ENCODE data around the gene DLEC1.
A peak's percentile ranks its signal among the peaks of the same experiment; 100 is the strongest.
"Not testable (repeated sequence)": the region's sequence is repeated elsewhere in the genome, so short reads cannot be mapped to it uniquely, and the experiment has no call there.

Gene DLEC1

GRCh38 chr3:38124324-38125122, 85.5 kb downstream of the DLEC1 start:
- DNase-seq = no peak

- DNase-seq = no peak
Observed at GRCh38 chr3:38125305-38126120, 86.5 kb downstream of the DLEC1 start.

GRCh38 chr3:38126121-38126892, 87.3 kb downstream of the DLEC1 start:
- no peak for DNase-seq

- no peak for DNase-seq
Observed at GRCh38 chr3:38127611-38128302, 88.7 kb downstream of the DLEC1 start.

GRCh38 chr3:38128303-38128655, 89.3 kb downstream of the DLEC1 start:
- DNase-seq = no peak

GRCh38 chr3:38129058-38129457, 90.0 kb downstream of the DLEC1 start:
- DNase-seq = no peak

GRCh38 chr3:38130631-38131065, 91.6 kb downstream of the DLEC1 start:
- no peak for DNase-seq

- peak; percentile 32 for DNase-seq
Observed at GRCh38 chr3:38131621-38132369, 92.8 kb downstream of the DLEC1 start.

- no peak for DNase-seq
Observed at GRCh38 chr3:38133209-38133556, 94.2 kb downstream of the DLEC1 start.

GRCh38 chr3:38133557-38134405, 94.8 kb downstream of the DLEC1 start:
- DNase-seq = no peak

GRCh38 chr3:38134517-38135143, 95.6 kb downstream of the DLEC1 start:
- not testable (repeated sequence) for DNase-seq

- peak; percentile 45 for DNase-seq
Observed at GRCh38 chr3:38135621-38136277, 96.7 kb downstream of the DLEC1 start.

GRCh38 chr3:38136393-38136776, 97.4 kb downstream of the DLEC1 start:
- no peak for DNase-seq

- peak; percentile 97 for DNase-seq
Observed at GRCh38 chr3:38136777-38137614, 98.0 kb downstream of the DLEC1 start, which contains the start of gene ACAA1. Gene ACAA1 (minus strand): TSS chr3:38137127. CDS start chr3:38137035, 92 bp downstream.

GRCh38 chr3:38137615-38138348, 98.8 kb downstream of the DLEC1 start:
- DNase-seq = no peak

GRCh38 chr3:38138349-38139190, 99.6 kb downstream of the DLEC1 start, which contains the start of gene MYD88:
Gene MYD88 (plus strand): TSS chr3:38138661. CDS start chr3:38138701, 40 bp downstream.
- peak; percentile 72 for DNase-seq

GRCh38 chr3:38139191-38139590, 100.2 kb downstream of the DLEC1 start:
- no peak for DNase-seq

Data from CD4-positive, alpha-beta T cell treated with Interleukin-4 for 4 hours (primary cell).